GM12801 (cell line): ENCODE data around the gene METAP2.

ENCODE experiments used
- CTCF ChIP-seq: IDR thresholded peaks from one replicate; pipeline ENCODE4 v1.5.1; 2011; ENCODE audit warnings: control low read depth; ENCODE audit not compliant: insufficient read length; ENCODE audit errors: extremely low read depth

METAP2 gene

GRCh38 chr12:95557625-95558024 lies 83.7 kb downstream of the METAP2 start:
- TF ChIP-seq CTCF, result no peak
